NCI-H1048 (cell line): ENCODE measurements around the gene GRXCR1.

ENCODE experiments used
- DNase-seq: peaks from one replicate; lab custom pipeline; 2025; lab: John Stamatoyannopoulos, UW

GRXCR1 gene

GRCh38 chr4:42892413-42892812 is at the start of gene GRXCR1:
Gene GRXCR1 (plus strand): TSS chr4:42892713. CDS start chr4:42893267, 554 bp downstream.
- DNase-seq: no peak

GRCh38 chr4:42843694-42844093 is 48.8 kb upstream of the GRXCR1 start:
- DNase-seq: no peak

- no peak for DNase-seq
Observed at GRCh38 chr4:42844422-42845070, 48.0 kb upstream of the GRXCR1 start.

- no peak for DNase-seq
Observed at GRCh38 chr4:42845586-42845985, 46.9 kb upstream of the GRXCR1 start.

GRCh38 chr4:42855779-42856178 is 36.7 kb upstream of the GRXCR1 start:
- DNase-seq: no peak

GRCh38 chr4:42865572-42866189 is 26.8 kb upstream of the GRXCR1 start:
- no peak for DNase-seq

GRCh38 chr4:42871261-42871660 is 21.3 kb upstream of the GRXCR1 start:
- DNase-seq: no peak

- DNase-seq: no peak
Observed at GRCh38 chr4:42871671-42872290, 20.7 kb upstream of the GRXCR1 start.

GRCh38 chr4:42878863-42879262 is 13.7 kb upstream of the GRXCR1 start:
- no peak for DNase-seq

GRCh38 chr4:42881253-42881652 is 11.3 kb upstream of the GRXCR1 start:
- no peak for DNase-seq

- no peak for DNase-seq
Observed at GRCh38 chr4:42891644-42892043, 869 bp upstream of the GRXCR1 start.

GRCh38 chr4:42895452-42895851 is 2.9 kb downstream of the GRXCR1 start:
- DNase-seq: no peak

- DNase-seq: no peak
Observed at GRCh38 chr4:42904986-42905385, 12.5 kb downstream of the GRXCR1 start.

- no peak for DNase-seq
Observed at GRCh38 chr4:42905591-42905990, 13.1 kb downstream of the GRXCR1 start.

- DNase-seq: no peak
Observed at GRCh38 chr4:42906341-42906740, 13.8 kb downstream of the GRXCR1 start.

- DNase-seq: no peak
Observed at GRCh38 chr4:42906891-42907759, 14.6 kb downstream of the GRXCR1 start.

GRCh38 chr4:42910459-42910858 is 17.9 kb downstream of the GRXCR1 start:
- no peak for DNase-seq

GRCh38 chr4:42914937-42915336 is 22.4 kb downstream of the GRXCR1 start:
- no peak for DNase-seq

- no peak for DNase-seq
Observed at GRCh38 chr4:42915484-42915883, 23.0 kb downstream of the GRXCR1 start.

- no peak for DNase-seq
Observed at GRCh38 chr4:42917296-42917695, 24.8 kb downstream of the GRXCR1 start.

GRCh38 chr4:42923431-42923830 is 30.9 kb downstream of the GRXCR1 start:
- DNase-seq: no peak

- DNase-seq: no peak
Observed at GRCh38 chr4:42925921-42926320, 33.4 kb downstream of the GRXCR1 start.

- DNase-seq: no peak
Observed at GRCh38 chr4:42927946-42928345, 35.4 kb downstream of the GRXCR1 start.
